IMR-90 (cell line): Measurements from ENCODE around the gene TPO. TPM values are rescaled to one million over a fixed set of nuclear protein-coding genes. Genes with fewer than 3 reads are reported as not detected.

Source experiments
- ATAC-seq: fragments of 200-7000 bp; cut with Tn5 transposase; 2 replicates; pipeline ENCODE4 v1.9.1; 2020; ENCODE audit warnings: low read depth, mild to moderate bottlenecking, moderate library complexity
- BruUV-seq: library from RNA; stranded (reverse); fragments of 400-500 nt; replicated peaks from 2 replicates; lab custom pipeline; 2021; lab: Mats Ljungman, UMichigan
- CTCF ChIA-PET: fragments of 300-600 bp; formaldehyde crosslinking; extraction: SDS; loops from one replicate; lab custom pipeline; 2021; ENCODE audit warnings: antibody characterized with exemption; lab: Yijun Ruan, JAX
- POLR2A ChIA-PET: fragments of 300-600 bp; sonication (Branson Sonifier 250); formaldehyde crosslinking; loops from one replicate; lab custom pipeline; 2022; ENCODE audit warnings: antibody characterized with exemption; ENCODE audit not compliant: unreplicated experiment; lab: Charles Lee
- DNase-seq: peaks from one replicate; pipeline ENCODE4 v3.0.0; 2013
- H2AFZ ChIP-seq: replicated peaks from 2 replicates; pipeline ENCODE3; 2013; ENCODE audit warnings: low read length, mild to moderate bottlenecking; ENCODE audit not compliant: poor library complexity
- H2AK5ac ChIP-seq: 2 replicates; pipeline ENCODE4 v1.6.1; 2013; ENCODE audit warnings: low read depth, low read length, inconsistent platforms
- H2AK9ac ChIP-seq: replicated peaks from 2 replicates; pipeline ENCODE3; 2013; ENCODE audit warnings: mild to moderate bottlenecking, low read depth, low read length, moderate library complexity; ENCODE audit not compliant: poor library complexity
- H2BK120ac ChIP-seq: 2 replicates; pipeline ENCODE4 v1.6.1; 2013; ENCODE audit warnings: low read depth, low read length, inconsistent platforms
- H2BK15ac ChIP-seq: 3 replicates; pipeline ENCODE4 v1.6.1; 2013; ENCODE audit warnings: low read depth, low read length, inconsistent platforms
- H2BK20ac ChIP-seq: 2 replicates; pipeline ENCODE4 v1.6.1; 2013; ENCODE audit warnings: low read depth, mild to moderate bottlenecking, inconsistent platforms, low read length, moderate library complexity
- H2BK5ac ChIP-seq: 2 replicates; pipeline ENCODE4 v1.6.1; 2013; ENCODE audit warnings: mild to moderate bottlenecking, low read depth, low read length, inconsistent platforms; ENCODE audit not compliant: poor library complexity, severe bottlenecking
- H3K14ac ChIP-seq: replicated peaks from 2 replicates; pipeline ENCODE4 v1.6.1; 2013; ENCODE audit warnings: low read depth, low read length, inconsistent platforms
- H3K18ac ChIP-seq: 2 replicates; pipeline ENCODE4 v1.6.1; 2013; ENCODE audit warnings: low read depth, low read length, control low read depth
- H3K23ac ChIP-seq: 2 replicates; pipeline ENCODE4 v1.6.1; 2013; ENCODE audit warnings: low read depth, low read length, inconsistent platforms
- H3K27ac ChIP-seq: 2 replicates; pipeline ENCODE4 v1.5.1; 2013; ENCODE audit warnings: mild to moderate bottlenecking, control low read depth, low read length; ENCODE audit not compliant: insufficient read depth
- H3K27me3 ChIP-seq: 2 replicates; pipeline ENCODE4 v1.6.1; 2013; ENCODE audit warnings: low read length; ENCODE audit not compliant: control insufficient read depth, insufficient read depth
- H3K36me3 ChIP-seq: 2 replicates; pipeline ENCODE4 v1.6.1; 2013; ENCODE audit warnings: low read length, mixed read lengths; ENCODE audit not compliant: control insufficient read depth, insufficient read depth
- H3K4ac ChIP-seq: 2 replicates; pipeline ENCODE4 v1.6.1; 2013; ENCODE audit warnings: low read depth, low read length, inconsistent platforms
- H3K4me1 ChIP-seq: 2 replicates; pipeline ENCODE4 v1.6.1; 2013; ENCODE audit warnings: low read length, mixed read lengths; ENCODE audit not compliant: control insufficient read depth, insufficient read depth
- H3K4me2 ChIP-seq: 2 replicates; pipeline ENCODE4 v1.6.1; 2013; ENCODE audit warnings: low read depth, mild to moderate bottlenecking, control low read depth, low read length, moderate library complexity
- H3K4me3 ChIP-seq: 2 replicates; pipeline ENCODE4 v1.5.1; 2013; ENCODE audit warnings: low read depth, mild to moderate bottlenecking, control low read depth, low read length, moderate library complexity; ENCODE audit not compliant: insufficient read depth
- H3K56ac ChIP-seq: 2 replicates; pipeline ENCODE4 v1.6.1; 2013; ENCODE audit warnings: low read length, inconsistent platforms; ENCODE audit not compliant: insufficient read depth; ENCODE audit errors: extremely low read depth
- H3K79me1 ChIP-seq, 2 experiments: 2 replicates each; pipeline ENCODE4 v1.6.1; 2013; ENCODE audit warnings: low read length in 2 of 2, inconsistent platforms in 1 of 2, low read depth in 1 of 2
- H3K9ac ChIP-seq: 2 replicates; pipeline ENCODE4 v1.6.1; 2013; ENCODE audit warnings: low read depth, low read length, control low read depth
- H3K9me1 ChIP-seq: 2 replicates; pipeline ENCODE4 v1.6.1; 2013; ENCODE audit warnings: low read length, inconsistent platforms; ENCODE audit not compliant: insufficient read depth
- H3K9me3 ChIP-seq: 2 replicates; pipeline ENCODE4 v1.6.1; 2013; ENCODE audit warnings: low read length; ENCODE audit not compliant: control insufficient read depth, insufficient read depth
- H4K20me1 ChIP-seq: 2 replicates; pipeline ENCODE4 v1.6.1; 2013; ENCODE audit warnings: low read length, inconsistent platforms; ENCODE audit not compliant: insufficient read depth
- H4K5ac ChIP-seq: 2 replicates; pipeline ENCODE4 v1.6.1; 2013; ENCODE audit warnings: mild to moderate bottlenecking, low read depth, low read length, control low read depth
- H4K8ac ChIP-seq, 2 experiments: 2 replicates each; pipeline ENCODE4 v1.6.1; 2013; ENCODE audit warnings: low read depth in 2 of 2, low read length in 2 of 2, control low read depth in 1 of 2, inconsistent platforms in 1 of 2
- H4K91ac ChIP-seq: 2 replicates; pipeline ENCODE4 v1.6.1; 2013; ENCODE audit warnings: low read depth, low read length, inconsistent platforms; ENCODE audit not compliant: insufficient read depth
- FOS ChIP-seq: fragments of 150-350 bp; IDR thresholded peaks from 2 replicates; pipeline ENCODE4 v1.6.1; 2016; ENCODE audit warnings: low read depth, low read length
- MXI1 ChIP-seq: IDR thresholded peaks from 2 replicates; pipeline ENCODE4 v1.6.1; 2012; ENCODE audit warnings: low read depth, mild to moderate bottlenecking, low read length, moderate library complexity, borderline replicate concordance
- RCOR1 ChIP-seq: IDR thresholded peaks from 2 replicates; pipeline ENCODE4 v1.6.1; 2012; ENCODE audit warnings: mild to moderate bottlenecking, low read length, improper control_type of control experiment; ENCODE audit not compliant: insufficient replicate concordance
- WGBS, 2 experiments: methylation state at CpG; one replicate each; pipeline versions ENCODE4 v1.1.5 to v1.1.7; 2013; ENCODE audit warnings: missing lambda C conversion rate in 2 of 2; ENCODE audit not compliant: insufficient read length in 1 of 2; ENCODE audit errors: extremely low coverage in 2 of 2; 5-methylcytosine and 5-hydroxymethylcytosine counted together
- dilution Hi-C: fragments of 300-500 bp; cut with HindIII; formaldehyde crosslinking; loops from one replicate; pipeline ENCODE4 v1.14.3; 2018; ENCODE audit warnings: low sequenced_read_pairs; ENCODE audit not compliant: unreplicated experiment
- in situ Hi-C: fragments of 300-500 bp; cut with MboI; formaldehyde crosslinking; loops from 3 replicates; pipeline ENCODE4 v1.14.3; 2019; ENCODE audit warnings: low sequenced_read_pairs, inconsistent platforms, mixed read lengths
- intact Hi-C: fragments of 100-400 bp; cut with micrococcal nuclease; formaldehyde crosslinking; loops from 2 replicates; pipeline ENCODE4 v1.10.0; 2022
- polyA plus RNA-seq, 3 experiments: library from polyadenylated mRNA; depleted of rRNA; stranded (reverse); fragments of >200 nt; gene quantifications; 2 replicates each; pipeline ENCODE4 v1.2.3, GENCODE V29; 2012; ENCODE audit warnings: low replicate concordance in 1 of 3
- total RNA-seq: library from RNA; depleted of rRNA; stranded (reverse); fragments of >200 nt; gene quantifications from 2 replicates; pipeline ENCODE4 v1.2.3, GENCODE V29; 2012

TPO gene
- total and polyA plus RNA-seq, 2 of the 4 experiments (the other 2 are of a cell fraction) = not detected

GRCh38 chr2:1461507-1462390 is 48.5 kb downstream of the TPO start:
- no peak overlapping the region for H2AK5ac ChIP-seq
- BruUV-seq = no TSS peak
- H2BK15ac ChIP-seq = no peak overlapping the region
- DNase-seq (no peak), ATAC-seq (no peak)
- no peak overlapping the region for H3K4me3 ChIP-seq
- H3K18ac ChIP-seq = no peak overlapping the region
- H2BK5ac ChIP-seq = no peak overlapping the region
- no peak overlapping the region for H3K4ac ChIP-seq
- ChIA-PET POLR2A (no interaction called here), CTCF (no interaction called here)
- dilution Hi-C loops = no loop called here
- no peaks in the 10 kb centered on the region for H4K20me1 ChIP-seq
- no peak overlapping the region for H2BK20ac ChIP-seq
- no peak overlapping the region for H3K14ac ChIP-seq
- no peaks in the 10 kb centered on the region for H3K9me1 ChIP-seq
- no peak for TF ChIP-seq FOS
- no peak for TF ChIP-seq RCOR1
- TF ChIP-seq MXI1 = no peak
- in situ Hi-C loops = no loop called here
- no peak overlapping the region for H4K5ac ChIP-seq
- H3K27me3 ChIP-seq = no peaks in the 10 kb centered on the region
- H2AK9ac ChIP-seq = no peak overlapping the region
- no peaks in the 10 kb centered on the region for H3K79me1 ChIP-seq
- no peak overlapping the region for H3K4me2 ChIP-seq
- no peak overlapping the region for H4K8ac ChIP-seq
- no peak overlapping the region for H3K27ac ChIP-seq
- no peak overlapping the region for H4K91ac ChIP-seq
- H3K56ac ChIP-seq = no peak overlapping the region
- peaks cover 8% of the 10 kb centered on the region; the same call in 1 of the 2 replicates for H3K9me3 ChIP-seq
- H3K23ac ChIP-seq = no peak overlapping the region
- no peak overlapping the region for H3K9ac ChIP-seq
- no peak overlapping the region for H2BK120ac ChIP-seq
- intact Hi-C loops = no loop called here
- 63% methylated on average over 4 of the region's 28 CpGs; no CpG with 5 or more reads in 1 of the 2 experiments for WGBS, 2 experiments
- no peaks in the 10 kb centered on the region for H3K36me3 ChIP-seq
- peak overlapping the region; percentile 14 for H2AFZ ChIP-seq
- no peaks in the 10 kb centered on the region for H3K4me1 ChIP-seq
